Measurements from ENCODE around the gene ABLIM2. TPM values are rescaled to one million over a fixed set of nuclear protein-coding genes. Genes with fewer than 3 reads are reported as not detected.

Gene ABLIM2
- total RNA-seq, 4 donors from 2014 or later = 10.6 to 31.7 (median 20.3) TPM

DNA sequence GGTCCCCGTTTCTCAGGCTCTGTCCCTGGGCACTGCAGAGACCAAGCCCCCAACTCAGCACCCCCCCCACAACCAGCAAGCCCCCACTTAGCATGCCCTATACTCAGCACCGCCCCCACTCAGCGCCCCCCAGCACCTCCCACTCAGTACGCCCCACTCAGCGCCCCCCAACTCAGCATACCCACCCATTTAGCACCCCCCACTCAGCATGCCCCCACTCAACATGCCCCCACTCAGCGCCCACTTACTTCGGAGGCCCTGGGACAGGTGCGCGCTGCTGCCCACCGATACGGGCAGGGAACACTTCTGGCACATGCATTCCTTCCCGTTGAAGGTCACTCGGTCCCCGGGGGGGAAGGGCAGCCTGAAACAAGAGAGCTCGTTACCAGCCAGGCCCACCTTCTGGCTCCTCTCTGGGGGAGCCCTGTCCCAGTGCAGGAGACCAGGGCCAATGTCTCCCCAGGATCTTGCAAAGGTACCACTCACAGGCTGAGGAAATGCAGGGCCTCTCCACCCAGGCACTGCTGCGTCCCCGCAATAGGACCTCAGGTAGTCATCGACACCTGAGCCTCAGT lies 70.6 kb downstream of the ABLIM2 start:
- no peak for DNase-seq (ENCODE audit: low spot score in 2 of 2)
- intact Hi-C loops (cut with DNase I; ENCODE audit: low total_unique reads) = no loop called here
- 80 to 86% methylated on average over 14 to 17 of the region's 18 CpGs for WGBS, 2 donors
- no peak overlapping the region for H3K4me3 ChIP-seq (ENCODE audit: low read depth, poor library complexity, severe bottlenecking)
- TF ChIP-seq POLR2A (IDR thresholded peaks at IDR 0.05) (no peak), CTCF (IDR thresholded peaks at IDR 0.05) (no peak)

- TF ChIP-seq POLR2A (IDR thresholded peaks at IDR 0.05) (no peak), CTCF (IDR thresholded peaks at IDR 0.05) (no peak)
- 61 to 74% methylated on average over 14 of the region's 14 CpGs for WGBS, 2 donors
- H3K4me3 ChIP-seq (ENCODE audit: low read depth, poor library complexity, severe bottlenecking) = no peak overlapping the region
- DNase-seq (ENCODE audit: low spot score in 2 of 2) = no peak
- intact Hi-C loops (cut with DNase I; ENCODE audit: low total_unique reads) = no loop called here
These were observed 71.7 kb downstream of the ABLIM2 start for GRCh38 chr4:8086783-8087445.

DNA sequence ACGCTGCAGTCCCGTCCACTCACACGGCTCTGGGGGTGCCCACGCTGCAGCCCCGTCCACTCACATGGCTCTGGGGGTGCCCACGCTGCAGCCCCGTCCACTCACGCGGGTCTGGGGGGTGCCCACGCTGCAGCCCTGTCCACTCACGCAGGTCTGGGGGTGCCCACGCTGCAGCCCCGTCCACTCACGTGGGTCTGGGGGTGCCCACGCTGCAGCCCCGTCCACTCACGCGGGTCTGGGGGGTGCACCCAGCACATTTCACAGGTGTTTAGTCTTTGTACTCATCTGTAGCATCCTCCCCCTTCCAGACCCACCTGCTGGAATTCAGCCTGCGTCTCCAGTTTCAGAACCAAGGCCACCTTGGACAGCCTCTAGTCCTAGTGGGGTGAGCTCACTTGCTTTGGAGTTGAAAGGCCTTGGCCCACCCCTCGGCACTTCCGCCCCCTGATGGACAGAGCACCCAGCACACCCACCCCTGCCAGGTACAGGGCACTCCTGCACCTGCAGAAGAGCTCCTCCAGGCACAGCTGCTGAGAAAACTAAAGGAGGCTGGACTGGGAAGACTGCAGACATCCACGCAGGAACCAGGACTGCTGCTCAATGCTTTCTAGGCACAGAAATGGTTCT lies 73.0 kb downstream of the ABLIM2 start:
- H3K4me3 ChIP-seq (ENCODE audit: low read depth, poor library complexity, severe bottlenecking) = no peak overlapping the region
- TF ChIP-seq CTCF (IDR thresholded peaks at IDR 0.05) = no peak
- TF ChIP-seq POLR2A (IDR thresholded peaks at IDR 0.05) = no peak
- 86 to 91% methylated on average over 19 to 22 of the region's 22 CpGs for WGBS, 2 donors
- intact Hi-C loops (cut with DNase I; ENCODE audit: low total_unique reads) = no loop called here
- DNase-seq (ENCODE audit: low spot score in 2 of 2) = no peak

GRCh38 chr4:8084712-8085490 lies 73.7 kb downstream of the ABLIM2 start:
- intact Hi-C loops (cut with DNase I; ENCODE audit: low total_unique reads) = no loop called here
- WGBS, 2 donors = 84 to 95% methylated on average over 23 to 27 of the region's 27 CpGs
- DNase-seq (ENCODE audit: low spot score in 2 of 2) = no peak
- TF ChIP-seq POLR2A (IDR thresholded peaks at IDR 0.05) (no peak), CTCF (IDR thresholded peaks at IDR 0.05) (no peak)
- no peak overlapping the region for H3K4me3 ChIP-seq (ENCODE audit: low read depth, poor library complexity, severe bottlenecking)

DNA sequence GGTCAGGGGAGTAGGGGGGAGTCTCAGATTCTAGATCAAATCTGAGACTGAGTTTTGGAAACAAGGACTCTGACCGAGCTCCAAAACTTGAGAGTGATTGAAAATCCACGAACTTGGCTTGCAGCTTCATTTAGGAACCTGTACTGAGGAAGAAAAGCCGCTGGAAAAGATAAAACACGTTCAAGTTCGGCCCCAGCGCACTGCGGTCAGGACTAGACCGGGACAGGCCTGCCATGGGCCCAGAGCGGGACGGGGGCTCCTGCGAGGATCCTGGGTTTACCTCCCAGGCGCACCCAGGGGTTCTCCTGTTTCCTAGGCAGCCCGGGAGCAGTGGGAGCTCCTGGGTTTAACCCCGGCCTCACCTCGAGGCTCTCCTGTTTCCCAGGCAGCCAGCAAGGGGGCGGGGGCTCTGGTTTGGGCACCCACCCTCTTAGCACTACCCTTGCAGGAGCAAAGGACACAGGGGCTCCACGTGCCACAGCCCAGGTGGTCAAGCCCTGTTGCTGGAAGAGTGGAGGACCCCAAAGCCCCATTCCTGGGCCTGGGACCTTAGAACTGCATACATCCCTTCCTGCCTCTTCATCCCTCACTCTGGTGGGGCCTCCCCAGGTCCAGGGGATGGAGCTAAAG lies 74.5 kb downstream of the ABLIM2 start:
- TF ChIP-seq POLR2A (IDR thresholded peaks at IDR 0.05) = no peak
- no peak for TF ChIP-seq CTCF (IDR thresholded peaks at IDR 0.05)
- intact Hi-C loops (cut with DNase I; ENCODE audit: low total_unique reads) = no loop called here
- no peak for DNase-seq (ENCODE audit: low spot score in 2 of 2)
- 86 to 87% methylated on average over 15 of the region's 17 CpGs for WGBS, 2 donors
- H3K4me3 ChIP-seq (ENCODE audit: low read depth, poor library complexity, severe bottlenecking) = no peak overlapping the region

Measured in lower leg skin (tissue), 4 donors.